Activated gamma-delta T cell treated with anti-CD3 and anti-CD28 coated beads, Interleukin-2, amount 50 U/mL, for 16 hours (primary cell): ENCODE data around the gene CNNM4.

ENCODE experiments used
- DNase-seq: peaks from one replicate; pipeline ENCODE4 v3.0.0-alpha.2; 2020; ENCODE audit warnings: low read depth

The CNNM4 gene

DNA sequence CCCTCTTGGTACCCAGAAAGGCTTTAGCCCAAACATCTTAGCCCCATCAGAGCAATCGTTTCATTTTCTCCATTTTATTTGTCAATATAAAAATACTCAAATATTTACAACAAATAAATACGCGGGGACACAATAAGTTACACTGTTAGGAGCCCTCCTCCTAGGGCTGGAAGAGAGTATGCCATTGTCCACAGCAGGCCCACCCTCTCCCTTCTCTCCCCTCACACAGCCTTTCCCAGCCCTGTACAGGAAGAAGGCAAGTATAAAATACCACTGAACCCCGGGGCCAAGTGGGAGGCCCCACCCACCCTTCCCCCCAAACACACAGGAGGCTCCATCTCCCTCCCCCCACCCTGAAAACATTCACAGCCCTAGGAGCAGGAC, 99.0 kb downstream of the CNNM4 start:
- DNase-seq: no peak

DNA sequence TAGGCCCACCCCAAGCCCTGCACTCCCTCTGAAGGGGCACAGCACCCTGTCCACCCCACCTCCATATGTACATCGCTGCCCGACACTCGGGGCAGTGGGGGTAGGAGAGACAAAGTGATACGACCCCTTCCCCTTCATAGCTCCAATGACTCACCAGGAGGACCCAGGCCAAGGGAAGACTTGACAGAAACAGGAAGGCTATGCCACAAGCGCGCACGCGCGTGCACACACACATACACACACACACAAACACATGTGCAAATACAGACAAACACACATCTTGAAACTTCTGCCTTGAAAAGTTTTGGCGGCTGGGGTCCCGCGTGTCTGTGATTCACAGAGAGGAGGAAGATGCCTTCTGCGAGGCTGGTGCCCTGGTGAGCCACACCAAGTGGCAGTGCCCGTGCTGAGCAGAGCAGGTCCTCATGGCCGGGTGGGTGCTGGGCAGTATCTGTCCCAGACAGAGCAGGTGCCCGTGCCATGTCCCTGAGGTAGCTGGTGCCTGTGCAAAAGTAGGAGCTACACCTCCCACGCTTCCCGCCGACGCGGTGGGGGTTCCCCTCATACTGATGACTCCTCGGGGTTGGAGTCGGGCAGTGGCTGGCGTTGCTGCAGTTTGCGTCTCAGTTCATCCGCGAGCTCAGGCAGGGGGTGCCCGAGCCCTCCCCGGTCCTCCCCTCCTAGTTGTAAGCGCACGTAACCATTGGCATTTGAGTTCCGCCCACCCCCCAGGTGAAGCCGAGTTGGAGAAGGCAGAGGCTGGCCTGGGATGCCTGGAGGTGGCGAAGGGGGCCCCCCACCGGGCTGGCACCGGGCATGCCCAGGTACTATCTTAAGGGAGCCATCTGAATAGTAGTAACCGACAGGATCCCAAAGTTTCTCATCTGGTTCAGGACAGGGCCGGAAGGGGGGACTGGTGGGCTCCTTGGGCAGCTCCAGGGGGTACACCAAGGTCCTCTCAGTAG, 99.6 kb downstream of the CNNM4 start:
- DNase-seq: no peak

DNA sequence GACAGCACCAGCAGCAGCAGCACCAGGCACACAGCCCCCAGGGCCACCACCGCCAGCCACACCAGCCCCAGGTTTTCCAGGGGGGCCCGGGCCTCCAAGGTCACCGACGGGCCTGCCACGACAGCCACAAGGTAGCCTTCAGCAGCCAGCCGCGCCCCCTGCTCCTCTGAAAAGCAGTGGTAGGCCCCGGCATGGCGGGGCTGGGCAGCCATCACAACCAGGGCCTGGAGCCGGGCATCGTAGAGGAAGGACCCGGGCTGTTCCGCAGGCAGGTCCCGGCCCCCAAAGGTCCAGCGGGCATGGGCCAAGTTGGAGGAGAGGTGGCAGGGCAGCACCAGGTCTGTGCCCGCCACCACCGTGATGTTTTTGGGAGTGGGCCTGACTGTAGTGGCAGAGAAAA, 100.4 kb downstream of the CNNM4 start:
- no peak for DNase-seq
